ENCODE measurements around the gene SEMA4A.

- TF ChIP-seq CTCF (tag by site-specific recombination; IDR thresholded peaks at IDR 0.05) = no peak
- no peak for TF ChIP-seq YY1 (tag by site-specific recombination; IDR thresholded peaks at IDR 0.05)
Observed at GRCh38 chr1:156121457-156121856, 31.9 kb upstream of the SEMA4A start.

All from HEK293 (cell line).